Uterus (tissue), 2 donors: ENCODE results near the gene NHLRC4.

Experiments used
- POLR2A ChIP-seq, 2 donors: fragments of 450-650 bp; IDR thresholded peaks; one replicate each; pipeline ENCODE4 v1.6.1; 2016; ENCODE audit warnings: antibody characterized with exemption in 2 of 2, mild to moderate bottlenecking in 1 of 2, moderate library complexity in 1 of 2
- TF ChIP-seq, protein P1 (sequence below), 4 experiments: fragments of 200-600 bp in 2 of 4; fragments of 450-650 bp in 2 of 4; sonication (generic) in 2 of 4; IDR thresholded peaks; one replicate each; pipeline ENCODE4 v1.5.1; 2016 to 2019; ENCODE audit warnings: antibody characterized with exemption in 4 of 4, mild to moderate bottlenecking in 2 of 4, moderate library complexity in 1 of 4

DNA sequence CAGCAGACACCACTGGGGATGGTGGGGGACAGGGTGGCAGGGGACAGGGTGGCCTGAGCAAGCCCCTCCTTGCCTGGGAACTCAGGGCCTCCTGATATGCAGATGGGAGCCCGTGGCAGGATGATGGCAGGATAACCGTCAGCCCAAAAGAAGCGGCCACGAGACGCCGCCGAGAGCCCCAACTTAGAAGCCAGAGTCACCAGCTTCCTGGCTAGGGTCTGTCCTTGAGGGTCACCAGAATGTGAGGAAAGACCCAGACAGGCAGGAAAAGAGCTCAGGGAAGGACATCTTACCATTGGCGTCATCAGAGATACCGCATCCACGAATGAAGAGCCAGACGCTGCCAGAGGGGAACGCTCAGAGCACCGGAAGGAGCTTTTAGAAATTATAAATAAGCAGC is 42.5 kb downstream of the NHLRC4 start:
- TF ChIP-seq, protein P1, sequence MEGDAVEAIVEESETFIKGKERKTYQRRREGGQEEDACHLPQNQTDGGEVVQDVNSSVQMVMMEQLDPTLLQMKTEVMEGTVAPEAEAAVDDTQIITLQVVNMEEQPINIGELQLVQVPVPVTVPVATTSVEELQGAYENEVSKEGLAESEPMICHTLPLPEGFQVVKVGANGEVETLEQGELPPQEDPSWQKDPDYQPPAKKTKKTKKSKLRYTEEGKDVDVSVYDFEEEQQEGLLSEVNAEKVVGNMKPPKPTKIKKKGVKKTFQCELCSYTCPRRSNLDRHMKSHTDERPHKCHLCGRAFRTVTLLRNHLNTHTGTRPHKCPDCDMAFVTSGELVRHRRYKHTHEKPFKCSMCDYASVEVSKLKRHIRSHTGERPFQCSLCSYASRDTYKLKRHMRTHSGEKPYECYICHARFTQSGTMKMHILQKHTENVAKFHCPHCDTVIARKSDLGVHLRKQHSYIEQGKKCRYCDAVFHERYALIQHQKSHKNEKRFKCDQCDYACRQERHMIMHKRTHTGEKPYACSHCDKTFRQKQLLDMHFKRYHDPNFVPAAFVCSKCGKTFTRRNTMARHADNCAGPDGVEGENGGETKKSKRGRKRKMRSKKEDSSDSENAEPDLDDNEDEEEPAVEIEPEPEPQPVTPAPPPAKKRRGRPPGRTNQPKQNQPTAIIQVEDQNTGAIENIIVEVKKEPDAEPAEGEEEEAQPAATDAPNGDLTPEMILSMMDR (IDR thresholded peaks at IDR 0.05), result no peak
- TF ChIP-seq POLR2A (IDR thresholded peaks at IDR 0.05), result no peak
